ENCODE results near the gene TMEM178B.
"Not testable (repeated sequence)": the region's sequence is repeated elsewhere in the genome, so short reads cannot be mapped to it uniquely, and the experiment has no call there.

TMEM178B gene

GRCh38 chr7:141354251-141354650 is 280.4 kb downstream of the TMEM178B start:
- peak in 1 of 2 experiments; percentile 5 for DNase-seq (ENCODE audit: low read depth in 2 of 2)

- no peak for DNase-seq (ENCODE audit: low read depth in 2 of 2)
These were observed 281.2 kb downstream of the TMEM178B start for GRCh38 chr7:141355032-141355431.

GRCh38 chr7:141356161-141356560 is 282.3 kb downstream of the TMEM178B start:
- no peak for DNase-seq (ENCODE audit: low read depth in 2 of 2)

GRCh38 chr7:141358386-141358785 is 284.5 kb downstream of the TMEM178B start:
- DNase-seq (ENCODE audit: low read depth in 2 of 2): no peak

GRCh38 chr7:141359262-141359661 is 285.4 kb downstream of the TMEM178B start:
- DNase-seq (ENCODE audit: low read depth in 2 of 2): no peak

- no peak for DNase-seq (ENCODE audit: low read depth in 2 of 2)
These were observed 286.0 kb downstream of the TMEM178B start for GRCh38 chr7:141359740-141360415.

- no peak for DNase-seq (ENCODE audit: low read depth in 2 of 2)
These were observed 286.5 kb downstream of the TMEM178B start for GRCh38 chr7:141360416-141360760.

GRCh38 chr7:141360803-141361202 is 286.9 kb downstream of the TMEM178B start:
- DNase-seq (ENCODE audit: low read depth in 2 of 2): no peak

GRCh38 chr7:141361479-141361878 is 287.6 kb downstream of the TMEM178B start:
- no peak for DNase-seq (ENCODE audit: low read depth in 2 of 2)

GRCh38 chr7:141361960-141362359 is 288.1 kb downstream of the TMEM178B start:
- DNase-seq (ENCODE audit: low read depth in 2 of 2): no peak

GRCh38 chr7:141362580-141363435 is 288.9 kb downstream of the TMEM178B start:
- DNase-seq (ENCODE audit: low read depth in 2 of 2): peak in 1 of 2 experiments; percentile 5

GRCh38 chr7:141363748-141364147 is 289.9 kb downstream of the TMEM178B start:
- no peak for DNase-seq (ENCODE audit: low read depth in 2 of 2)

- DNase-seq (ENCODE audit: low read depth in 2 of 2): no peak
These were observed 292.3 kb downstream of the TMEM178B start for GRCh38 chr7:141366091-141366621.

GRCh38 chr7:141369422-141369821 is 295.6 kb downstream of the TMEM178B start:
- DNase-seq (ENCODE audit: low read depth in 2 of 2): no peak

GRCh38 chr7:141370178-141370577 is 296.3 kb downstream of the TMEM178B start:
- DNase-seq (ENCODE audit: low read depth in 2 of 2): no peak

- DNase-seq (ENCODE audit: low read depth in 2 of 2): no peak
These were observed 296.8 kb downstream of the TMEM178B start for GRCh38 chr7:141370650-141371049.

- DNase-seq (ENCODE audit: low read depth in 2 of 2): no peak
These were observed 300.6 kb downstream of the TMEM178B start for GRCh38 chr7:141374425-141374824.

GRCh38 chr7:141375442-141375841 is 301.6 kb downstream of the TMEM178B start:
- DNase-seq (ENCODE audit: low read depth in 2 of 2): no peak

GRCh38 chr7:141377906-141378305 is 304.0 kb downstream of the TMEM178B start:
- DNase-seq (ENCODE audit: low read depth in 2 of 2): no peak

- DNase-seq (ENCODE audit: low read depth in 2 of 2): no peak
These were observed 304.5 kb downstream of the TMEM178B start for GRCh38 chr7:141378405-141378804.

- DNase-seq (ENCODE audit: low read depth in 2 of 2): no peak
These were observed 308.0 kb downstream of the TMEM178B start for GRCh38 chr7:141381794-141382427.

- not testable (repeated sequence) for DNase-seq (ENCODE audit: low read depth in 2 of 2)
These were observed 309.5 kb downstream of the TMEM178B start for GRCh38 chr7:141383356-141383755.
